NCI-H1436 treated with DMSO at 0.1 percent for 48 hours (cell line): ENCODE data around the gene SYP.

Experiments
- DNase-seq: peaks from one replicate; lab custom pipeline; 2025; lab: John Stamatoyannopoulos, UW

SYP gene

GRCh38 chrX:49220100-49220499 is 20.1 kb upstream of the SYP start:
- no peak for DNase-seq

- DNase-seq, result no peak
Measured at GRCh38 chrX:49214996-49215526, 15.1 kb upstream of the SYP start.

GRCh38 chrX:49214416-49214815 is 14.4 kb upstream of the SYP start:
- DNase-seq, result no peak

- no peak for DNase-seq
Measured at GRCh38 chrX:49212861-49213260, 12.9 kb upstream of the SYP start.

GRCh38 chrX:49212209-49212608 is 12.2 kb upstream of the SYP start:
- no peak for DNase-seq

GRCh38 chrX:49211074-49211473 is 11.1 kb upstream of the SYP start:
- DNase-seq, result no peak

- no peak for DNase-seq
Measured at GRCh38 chrX:49210406-49210805, 10.4 kb upstream of the SYP start.

GRCh38 chrX:49209434-49210251 is 9.7 kb upstream of the SYP start:
- DNase-seq, result no peak

GRCh38 chrX:49208399-49208798 is 8.4 kb upstream of the SYP start:
- no peak for DNase-seq

- DNase-seq, result no peak
Measured at GRCh38 chrX:49206543-49206942, 6.5 kb upstream of the SYP start.

GRCh38 chrX:49205443-49205842 is 5.5 kb upstream of the SYP start:
- no peak for DNase-seq

- no peak for DNase-seq
Measured at GRCh38 chrX:49204709-49205108, 4.7 kb upstream of the SYP start.

- no peak for DNase-seq
Measured at GRCh38 chrX:49204017-49204416, 4.0 kb upstream of the SYP start.

GRCh38 chrX:49203536-49203935 is 3.5 kb upstream of the SYP start:
- no peak for DNase-seq

GRCh38 chrX:49202022-49202421 is 2.0 kb upstream of the SYP start:
- DNase-seq, result no peak

- no peak for DNase-seq
Measured at GRCh38 chrX:49199315-49199595, 738 bp downstream of the SYP start.

- no peak for DNase-seq
Measured at GRCh38 chrX:49198540-49199314, 1.3 kb downstream of the SYP start.

GRCh38 chrX:49197543-49198087 is 2.4 kb downstream of the SYP start:
- DNase-seq, result no peak

- DNase-seq, result no peak
Measured at GRCh38 chrX:49193542-49193964, 6.4 kb downstream of the SYP start.

- no peak for DNase-seq
Measured at GRCh38 chrX:49192722-49193328, 7.2 kb downstream of the SYP start.

- DNase-seq, result no peak
Measured at GRCh38 chrX:49191574-49192011, 8.4 kb downstream of the SYP start.

- DNase-seq, result peak; percentile 97
Measured at GRCh38 chrX:49190821-49191573, 9.0 kb downstream of the SYP start.
